Measurements from ENCODE around the gene TRIM28. TPM values are rescaled to one million over a fixed set of nuclear protein-coding genes. Genes with fewer than 3 reads are reported as not detected.
A peak's percentile ranks its signal among the peaks of the same experiment; 100 is the strongest.
"Not testable (repeated sequence)": the region's sequence is repeated elsewhere in the genome, so short reads cannot be mapped to it uniquely, and the experiment has no call there.

TRIM28 gene
- total and polyA plus RNA-seq, 9 of the 15 experiments (the other 6 are each of a cell fraction or from before 2014, with no cell fraction given) = 12.1 to 797 (median 490) TPM

DNA sequence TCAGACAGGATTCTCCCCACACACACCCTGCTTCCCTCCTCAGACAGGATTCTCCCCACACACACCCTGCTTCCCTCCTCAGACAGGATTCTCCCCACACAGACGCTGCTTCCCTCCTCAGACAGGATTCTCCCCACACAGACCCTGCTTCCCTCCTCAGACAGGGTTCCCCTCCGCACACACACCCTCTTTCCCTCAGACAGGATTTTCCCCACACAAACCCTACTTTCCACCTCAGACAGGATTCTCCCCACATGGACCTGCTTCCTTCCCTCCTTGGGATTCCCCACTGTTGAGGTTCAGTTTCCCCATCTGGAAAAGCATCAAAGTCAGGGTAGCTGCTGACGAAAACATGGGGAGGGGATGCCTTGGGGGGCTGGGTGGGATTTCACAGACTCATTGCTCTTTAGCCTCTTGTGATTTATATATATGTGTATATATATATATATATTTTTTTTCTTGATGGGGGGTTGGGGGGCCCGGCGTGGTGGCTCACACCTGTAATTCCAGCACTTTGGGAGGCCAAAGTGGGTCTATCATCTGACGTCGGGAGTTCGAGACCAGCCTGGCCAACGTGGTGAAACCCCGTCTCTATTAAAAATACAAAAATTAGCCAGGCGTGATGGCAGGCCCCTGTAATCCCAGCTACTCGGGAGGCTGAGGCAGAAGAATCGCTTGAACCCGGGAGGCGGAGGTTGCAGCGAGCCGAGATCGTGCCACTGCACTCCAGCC, 1.1 kb upstream of the TRIM28 start:
- H3K4me2 ChIP-seq (ENCODE audit: insufficient read depth, low read length) = peak overlapping the region; percentile 82; the same call in 1 of the 2 replicates
- H2AFZ ChIP-seq (ENCODE audit: low read depth, low read length); H3K9me1 ChIP-seq (ENCODE audit: control insufficient read depth, insufficient read depth, low read length); H3K27me3 ChIP-seq (ENCODE audit: control insufficient read depth in 2 of 2, insufficient read depth in 2 of 2, low read length in 2 of 2); BruUV-seq (replicated peaks); CTCF ChIA-PET (ENCODE audit: low intra/inter-chr PET ratio); DNase-seq (ENCODE audit: extremely low read depth in 1 of 4, low spot score in 3 of 4); H3K4me3 ChIP-seq; intact Hi-C loops (cut with micrococcal nuclease); ATAC-seq; H3K9me3 ChIP-seq (replicated peaks; ENCODE audit: control insufficient read depth, insufficient read depth, low read depth, low read length); FAIRE-seq; in situ Hi-C loops (cut with MboI): not testable (repeated sequence)
- TF ChIP-seq, protein P1, sequence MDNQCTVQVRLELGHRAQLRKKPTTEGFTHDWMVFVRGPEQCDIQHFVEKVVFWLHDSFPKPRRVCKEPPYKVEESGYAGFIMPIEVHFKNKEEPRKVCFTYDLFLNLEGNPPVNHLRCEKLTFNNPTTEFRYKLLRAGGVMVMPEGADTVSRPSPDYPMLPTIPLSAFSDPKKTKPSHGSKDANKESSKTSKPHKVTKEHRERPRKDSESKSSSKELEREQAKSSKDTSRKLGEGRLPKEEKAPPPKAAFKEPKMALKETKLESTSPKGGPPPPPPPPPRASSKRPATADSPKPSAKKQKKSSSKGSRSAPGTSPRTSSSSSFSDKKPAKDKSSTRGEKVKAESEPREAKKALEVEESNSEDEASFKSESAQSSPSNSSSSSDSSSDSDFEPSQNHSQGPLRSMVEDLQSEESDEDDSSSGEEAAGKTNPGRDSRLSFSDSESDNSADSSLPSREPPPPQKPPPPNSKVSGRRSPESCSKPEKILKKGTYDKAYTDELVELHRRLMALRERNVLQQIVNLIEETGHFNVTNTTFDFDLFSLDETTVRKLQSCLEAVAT (IDR thresholded peaks at IDR 0.05) = 0 out of 4 replicates have a peak, but pooled peaks of 1 of the 2 experiments have one; percentile 36
- peak overlapping the region; percentile 88; the same call in 2 of the 3 replicates for H3K27ac ChIP-seq (ENCODE audit: extremely low read depth, low read depth, low read length)
- peaks cover 31% of the 10 kb centered on the region for H4K20me1 ChIP-seq (replicated peaks; ENCODE audit: control insufficient read depth, insufficient read depth, low read length)
- peak overlapping the region in 1 of 2 experiments; percentile 98; a peak in 2 of 4 replicates for H3K9ac ChIP-seq (ENCODE audit: insufficient read depth in 1 of 2, low read depth in 2 of 2, low read length in 2 of 2)
- peaks cover 30% of the 10 kb centered on the region for H3K36me3 ChIP-seq (ENCODE audit: control insufficient read depth, insufficient read depth, low read length)
- 77% methylated on average over 12 of the region's 18 CpGs for WGBS (ENCODE audit: insufficient coverage, low coverage, missing lambda C conversion rate)
- POLR2A ChIA-PET = interaction anchor here (0.8 to 3.9 kb wide), 7 partner anchors 11 to 63 kb away, joined by 3 to 48 read pairs (median 6); partner anchors contain the start of genes CHMP2A and ZBTB45
- H3K79me2 ChIP-seq (ENCODE audit: control insufficient read depth, insufficient read depth, low read length) = peaks cover 35% of the 10 kb centered on the region
- peaks cover 13 to 33% of the 10 kb centered on the region in 2 experiments; a peak in 4 of 5 replicates for H3K4me1 ChIP-seq (replicated peaks in 1 of 2; ENCODE audit: control insufficient read depth in 2 of 2, insufficient read depth in 2 of 2, low read length in 2 of 2)

All from K562 (cell line).